IMR-90 (cell line): ENCODE results near the gene GAPDH. TPM values are rescaled to one million over a fixed set of nuclear protein-coding genes. Genes with fewer than 3 reads are reported as not detected.

Experiments
- ATAC-seq: fragments of 200-7000 bp; cut with Tn5 transposase; 2 replicates; pipeline ENCODE4 v1.9.1; 2020; ENCODE audit warnings: low read depth, mild to moderate bottlenecking, moderate library complexity
- BruUV-seq: library from RNA; stranded (reverse); fragments of 400-500 nt; replicated peaks from 2 replicates; lab custom pipeline; 2021; lab: Mats Ljungman, UMichigan
- CTCF ChIA-PET: fragments of 300-600 bp; formaldehyde crosslinking; extraction: SDS; loops from one replicate; lab custom pipeline; 2021; ENCODE audit warnings: antibody characterized with exemption; lab: Yijun Ruan, JAX
- POLR2A ChIA-PET: fragments of 300-600 bp; sonication (Branson Sonifier 250); formaldehyde crosslinking; loops from one replicate; lab custom pipeline; 2022; ENCODE audit warnings: antibody characterized with exemption; ENCODE audit not compliant: unreplicated experiment; lab: Charles Lee
- DNase-seq: peaks from one replicate; pipeline ENCODE4 v3.0.0; 2013
- H2AFZ ChIP-seq: replicated peaks from 2 replicates; pipeline ENCODE3; 2013; ENCODE audit warnings: low read length, mild to moderate bottlenecking; ENCODE audit not compliant: poor library complexity
- H2AK5ac ChIP-seq: 2 replicates; pipeline ENCODE4 v1.6.1; 2013; ENCODE audit warnings: low read depth, low read length, inconsistent platforms
- H2AK9ac ChIP-seq: replicated peaks from 2 replicates; pipeline ENCODE3; 2013; ENCODE audit warnings: mild to moderate bottlenecking, low read depth, low read length, moderate library complexity; ENCODE audit not compliant: poor library complexity
- H2BK120ac ChIP-seq: 2 replicates; pipeline ENCODE4 v1.6.1; 2013; ENCODE audit warnings: low read depth, low read length, inconsistent platforms
- H2BK15ac ChIP-seq: 3 replicates; pipeline ENCODE4 v1.6.1; 2013; ENCODE audit warnings: low read depth, low read length, inconsistent platforms
- H2BK20ac ChIP-seq: 2 replicates; pipeline ENCODE4 v1.6.1; 2013; ENCODE audit warnings: low read depth, mild to moderate bottlenecking, inconsistent platforms, low read length, moderate library complexity
- H2BK5ac ChIP-seq: 2 replicates; pipeline ENCODE4 v1.6.1; 2013; ENCODE audit warnings: mild to moderate bottlenecking, low read depth, low read length, inconsistent platforms; ENCODE audit not compliant: poor library complexity, severe bottlenecking
- H3K14ac ChIP-seq: replicated peaks from 2 replicates; pipeline ENCODE4 v1.6.1; 2013; ENCODE audit warnings: low read depth, low read length, inconsistent platforms
- H3K18ac ChIP-seq: 2 replicates; pipeline ENCODE4 v1.6.1; 2013; ENCODE audit warnings: low read depth, low read length, control low read depth
- H3K23ac ChIP-seq: 2 replicates; pipeline ENCODE4 v1.6.1; 2013; ENCODE audit warnings: low read depth, low read length, inconsistent platforms
- H3K27ac ChIP-seq: 2 replicates; pipeline ENCODE4 v1.5.1; 2013; ENCODE audit warnings: mild to moderate bottlenecking, control low read depth, low read length; ENCODE audit not compliant: insufficient read depth
- H3K27me3 ChIP-seq: 2 replicates; pipeline ENCODE4 v1.6.1; 2013; ENCODE audit warnings: low read length; ENCODE audit not compliant: control insufficient read depth, insufficient read depth
- H3K36me3 ChIP-seq: 2 replicates; pipeline ENCODE4 v1.6.1; 2013; ENCODE audit warnings: low read length, mixed read lengths; ENCODE audit not compliant: control insufficient read depth, insufficient read depth
- H3K4ac ChIP-seq: 2 replicates; pipeline ENCODE4 v1.6.1; 2013; ENCODE audit warnings: low read depth, low read length, inconsistent platforms
- H3K4me1 ChIP-seq: 2 replicates; pipeline ENCODE4 v1.6.1; 2013; ENCODE audit warnings: low read length, mixed read lengths; ENCODE audit not compliant: control insufficient read depth, insufficient read depth
- H3K4me2 ChIP-seq: 2 replicates; pipeline ENCODE4 v1.6.1; 2013; ENCODE audit warnings: low read depth, mild to moderate bottlenecking, control low read depth, low read length, moderate library complexity
- H3K4me3 ChIP-seq: 2 replicates; pipeline ENCODE4 v1.5.1; 2013; ENCODE audit warnings: low read depth, mild to moderate bottlenecking, control low read depth, low read length, moderate library complexity; ENCODE audit not compliant: insufficient read depth
- H3K56ac ChIP-seq: 2 replicates; pipeline ENCODE4 v1.6.1; 2013; ENCODE audit warnings: low read length, inconsistent platforms; ENCODE audit not compliant: insufficient read depth; ENCODE audit errors: extremely low read depth
- H3K79me1 ChIP-seq, 2 experiments: 2 replicates each; pipeline ENCODE4 v1.6.1; 2013; ENCODE audit warnings: low read length in 2 of 2, inconsistent platforms in 1 of 2, low read depth in 1 of 2
- H3K9ac ChIP-seq: 2 replicates; pipeline ENCODE4 v1.6.1; 2013; ENCODE audit warnings: low read depth, low read length, control low read depth
- H3K9me1 ChIP-seq: 2 replicates; pipeline ENCODE4 v1.6.1; 2013; ENCODE audit warnings: low read length, inconsistent platforms; ENCODE audit not compliant: insufficient read depth
- H3K9me3 ChIP-seq: 2 replicates; pipeline ENCODE4 v1.6.1; 2013; ENCODE audit warnings: low read length; ENCODE audit not compliant: control insufficient read depth, insufficient read depth
- H4K20me1 ChIP-seq: 2 replicates; pipeline ENCODE4 v1.6.1; 2013; ENCODE audit warnings: low read length, inconsistent platforms; ENCODE audit not compliant: insufficient read depth
- H4K5ac ChIP-seq: 2 replicates; pipeline ENCODE4 v1.6.1; 2013; ENCODE audit warnings: mild to moderate bottlenecking, low read depth, low read length, control low read depth
- H4K8ac ChIP-seq, 2 experiments: 2 replicates each; pipeline ENCODE4 v1.6.1; 2013; ENCODE audit warnings: low read depth in 2 of 2, low read length in 2 of 2, control low read depth in 1 of 2, inconsistent platforms in 1 of 2
- H4K91ac ChIP-seq: 2 replicates; pipeline ENCODE4 v1.6.1; 2013; ENCODE audit warnings: low read depth, low read length, inconsistent platforms; ENCODE audit not compliant: insufficient read depth
- NFE2L2 ChIP-seq: fragments of 150-350 bp; IDR thresholded peaks from 2 replicates; pipeline ENCODE4 v1.6.1; 2016; ENCODE audit warnings: low read depth, mild to moderate bottlenecking, low read length
- RCOR1 ChIP-seq: IDR thresholded peaks from 2 replicates; pipeline ENCODE4 v1.6.1; 2012; ENCODE audit warnings: mild to moderate bottlenecking, low read length, improper control_type of control experiment; ENCODE audit not compliant: insufficient replicate concordance
- SMC3 ChIP-seq: fragments of 150-350 bp; IDR thresholded peaks from 2 replicates; pipeline ENCODE4 v1.6.1; 2016; ENCODE audit warnings: low read depth, mild to moderate bottlenecking, antibody characterized with exemption, low read length, moderate library complexity
- WGBS, 2 experiments: methylation state at CpG; one replicate each; pipeline versions ENCODE4 v1.1.5 to v1.1.7; 2013; ENCODE audit warnings: missing lambda C conversion rate in 2 of 2; ENCODE audit not compliant: insufficient read length in 1 of 2; ENCODE audit errors: extremely low coverage in 2 of 2; 5-methylcytosine and 5-hydroxymethylcytosine counted together
- dilution Hi-C: fragments of 300-500 bp; cut with HindIII; formaldehyde crosslinking; loops from one replicate; pipeline ENCODE4 v1.14.3; 2018; ENCODE audit warnings: low sequenced_read_pairs; ENCODE audit not compliant: unreplicated experiment
- in situ Hi-C: fragments of 300-500 bp; cut with MboI; formaldehyde crosslinking; loops from 3 replicates; pipeline ENCODE4 v1.14.3; 2019; ENCODE audit warnings: low sequenced_read_pairs, inconsistent platforms, mixed read lengths
- intact Hi-C: fragments of 100-400 bp; cut with micrococcal nuclease; formaldehyde crosslinking; loops from 2 replicates; pipeline ENCODE4 v1.10.0; 2022
- polyA plus RNA-seq, 3 experiments: library from polyadenylated mRNA; depleted of rRNA; stranded (reverse); fragments of >200 nt; gene quantifications; 2 replicates each; pipeline ENCODE4 v1.2.3, GENCODE V29; 2012; ENCODE audit warnings: low replicate concordance in 1 of 3
- total RNA-seq: library from RNA; depleted of rRNA; stranded (reverse); fragments of >200 nt; gene quantifications from 2 replicates; pipeline ENCODE4 v1.2.3, GENCODE V29; 2012
- TF ChIP-seq, protein P1 (sequence below): fragments of 150-350 bp; IDR thresholded peaks from 2 replicates; pipeline ENCODE4 v1.6.1; 2016; ENCODE audit warnings: low read depth, mild to moderate bottlenecking, low read length, moderate library complexity, borderline replicate concordance

The GAPDH gene
- total and polyA plus RNA-seq, 2 of the 4 experiments (the other 2 are of a cell fraction): 12,939 to 21,893 TPM

GRCh38 chr12:6524648-6525047, 9.7 kb upstream of the GAPDH start:
- H2BK5ac ChIP-seq: no peak overlapping the region
- no peak overlapping the region for H3K4me2 ChIP-seq
- no peak overlapping the region for H4K91ac ChIP-seq
- no TSS peak for BruUV-seq
- DNase-seq (no peak), ATAC-seq (no peak)
- no peaks in the 10 kb centered on the region for H3K9me3 ChIP-seq
- no peaks in the 10 kb centered on the region for H3K4me1 ChIP-seq
- no peak overlapping the region for H3K9ac ChIP-seq
- H3K27ac ChIP-seq: no peak overlapping the region
- POLR2A ChIA-PET: no interaction called here
- H3K36me3 ChIP-seq: peaks cover 73% of the 10 kb centered on the region
- H2BK20ac ChIP-seq: no peak overlapping the region
- H4K5ac ChIP-seq: no peak overlapping the region
- 100% methylated on average over 2 of the region's 5 CpGs; no CpG with 5 or more reads in 1 of the 2 experiments for WGBS, 2 experiments
- no peak overlapping the region for H4K8ac ChIP-seq
- no peak overlapping the region for H2AK5ac ChIP-seq
- no peak overlapping the region for H2AK9ac ChIP-seq
- H3K14ac ChIP-seq: no peak overlapping the region
- no peak overlapping the region for H2AFZ ChIP-seq
- CTCF ChIA-PET: no interaction called here
- no peak overlapping the region for H3K4ac ChIP-seq
- H3K9me1 ChIP-seq: no peaks in the 10 kb centered on the region
- H2BK15ac ChIP-seq: no peak overlapping the region
- H3K27me3 ChIP-seq: no peaks in the 10 kb centered on the region
- peaks cover 18 to 35% of the 10 kb centered on the region in 2 experiments for H3K79me1 ChIP-seq
- H2BK120ac ChIP-seq: no peak overlapping the region
- in situ Hi-C loops (no loop called here), intact Hi-C loops (no loop called here), dilution Hi-C loops (no loop called here)
- H3K4me3 ChIP-seq: no peak overlapping the region
- no peak overlapping the region for H3K18ac ChIP-seq
- TF ChIP-seq, protein P1, sequence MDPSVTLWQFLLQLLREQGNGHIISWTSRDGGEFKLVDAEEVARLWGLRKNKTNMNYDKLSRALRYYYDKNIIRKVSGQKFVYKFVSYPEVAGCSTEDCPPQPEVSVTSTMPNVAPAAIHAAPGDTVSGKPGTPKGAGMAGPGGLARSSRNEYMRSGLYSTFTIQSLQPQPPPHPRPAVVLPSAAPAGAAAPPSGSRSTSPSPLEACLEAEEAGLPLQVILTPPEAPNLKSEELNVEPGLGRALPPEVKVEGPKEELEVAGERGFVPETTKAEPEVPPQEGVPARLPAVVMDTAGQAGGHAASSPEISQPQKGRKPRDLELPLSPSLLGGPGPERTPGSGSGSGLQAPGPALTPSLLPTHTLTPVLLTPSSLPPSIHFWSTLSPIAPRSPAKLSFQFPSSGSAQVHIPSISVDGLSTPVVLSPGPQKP: no peak
- TF ChIP-seq SMC3: no peak
- TF ChIP-seq NFE2L2: no peak
- no peak for TF ChIP-seq RCOR1
- H3K56ac ChIP-seq: no peak overlapping the region
- H4K20me1 ChIP-seq: no peaks in the 10 kb centered on the region
- no peak overlapping the region for H3K23ac ChIP-seq
